Hepatocyte (in vitro differentiated cells): ENCODE results near the gene KBTBD2. TPM values are rescaled to one million over a fixed set of nuclear protein-coding genes. Genes with fewer than 3 reads are reported as not detected.

Experiments
- DNase-seq: peaks from one replicate; pipeline ENCODE4 v3.0.0-alpha.2; 2016; ENCODE audit warnings: low spot score
- H2AFZ ChIP-seq: fragments of 200-600 bp; sonication (generic); 2 replicates; pipeline ENCODE4 v1.6.0; 2016; ENCODE audit warnings: antibody characterized with exemption, mild to moderate bottlenecking
- H3K27ac ChIP-seq: fragments of 200-600 bp; sonication (generic); 2 replicates; pipeline ENCODE4 v1.5.1; 2016; ENCODE audit warnings: mild to moderate bottlenecking
- H3K27me3 ChIP-seq: fragments of 200-600 bp; sonication (generic); 2 replicates; pipeline ENCODE4 v1.6.1; 2016
- H3K36me3 ChIP-seq: fragments of 200-600 bp; sonication (generic); replicated peaks from 2 replicates; pipeline ENCODE4 v1.5.1; 2016; ENCODE audit warnings: low read depth; ENCODE audit not compliant: insufficient read depth
- H3K4me1 ChIP-seq: fragments of 200-600 bp; sonication (generic); 2 replicates; pipeline ENCODE4 v1.5.1; 2016; ENCODE audit warnings: mild to moderate bottlenecking, moderate library complexity; ENCODE audit not compliant: insufficient read depth
- H3K4me2 ChIP-seq: fragments of 200-600 bp; sonication (generic); 2 replicates; pipeline ENCODE4 v1.6.0; 2016
- H3K4me3 ChIP-seq: fragments of 200-600 bp; sonication (generic); 2 replicates; pipeline ENCODE4 v1.5.1; 2016; ENCODE audit warnings: mild to moderate bottlenecking
- H3K79me2 ChIP-seq: fragments of 200-600 bp; sonication (generic); 2 replicates; pipeline ENCODE4 v1.6.0; 2017; ENCODE audit warnings: mild to moderate bottlenecking
- H3K9me2 ChIP-seq: fragments of 200-600 bp; sonication (generic); replicated peaks from 2 replicates; pipeline ENCODE4 v1.6.0; 2017; ENCODE audit warnings: mild to moderate bottlenecking; ENCODE audit not compliant: insufficient read depth
- H3K9me3 ChIP-seq: fragments of 200-600 bp; sonication (generic); 2 replicates; pipeline ENCODE4 v1.5.1; 2016; ENCODE audit warnings: low read depth, mild to moderate bottlenecking
- H4K20me1 ChIP-seq: fragments of 200-600 bp; sonication (generic); 2 replicates; pipeline ENCODE4 v1.6.0; 2016; ENCODE audit warnings: mild to moderate bottlenecking; ENCODE audit not compliant: insufficient read depth, poor library complexity, severe bottlenecking
- EZH2 ChIP-seq: fragments of 200-600 bp; sonication (generic); IDR thresholded peaks from 2 replicates; pipeline ENCODE4 v1.6.1; 2016; ENCODE audit warnings: antibody characterized with exemption, mild to moderate bottlenecking, borderline replicate concordance
- EZH2phosphoT487 ChIP-seq: fragments of 200-600 bp; sonication (generic); IDR thresholded peaks from one replicate; pipeline ENCODE4 v1.6.1; 2018; ENCODE audit warnings: antibody characterized with exemption, mild to moderate bottlenecking, low read depth, moderate library complexity; ENCODE audit not compliant: unreplicated experiment, severe bottlenecking
- WGBS: methylation state at CpG from one replicate; pipeline ENCODE4 v1.1.6; 2016; ENCODE audit warnings: low lambda C conversion rate; ENCODE audit errors: missing lambda C conversion rate; 5-methylcytosine and 5-hydroxymethylcytosine counted together
- polyA plus RNA-seq: library from polyadenylated mRNA; unstranded; fragments of >200 nt; fragmentation: Nextera tagmentation; extraction: Ambion mirVana; gene quantifications from 2 replicates; pipeline ENCODE4 v1.2.1, GENCODE V29; 2016
- total RNA-seq: library from RNA; depleted of rRNA; stranded (reverse); fragments of >200 nt; gene quantifications from 2 replicates; pipeline ENCODE4 v1.2.3, GENCODE V29; 2014
- TF ChIP-seq, protein P1 (sequence below): fragments of 200-600 bp; sonication (generic); IDR thresholded peaks from 2 replicates; pipeline ENCODE4 v1.5.1; 2016; ENCODE audit warnings: antibody characterized with exemption, mild to moderate bottlenecking; ENCODE audit not compliant: poor library complexity

Gene KBTBD2
- total and polyA plus RNA-seq, 2 experiments from 2014 or later: 23.7 to 49.7 TPM

DNA sequence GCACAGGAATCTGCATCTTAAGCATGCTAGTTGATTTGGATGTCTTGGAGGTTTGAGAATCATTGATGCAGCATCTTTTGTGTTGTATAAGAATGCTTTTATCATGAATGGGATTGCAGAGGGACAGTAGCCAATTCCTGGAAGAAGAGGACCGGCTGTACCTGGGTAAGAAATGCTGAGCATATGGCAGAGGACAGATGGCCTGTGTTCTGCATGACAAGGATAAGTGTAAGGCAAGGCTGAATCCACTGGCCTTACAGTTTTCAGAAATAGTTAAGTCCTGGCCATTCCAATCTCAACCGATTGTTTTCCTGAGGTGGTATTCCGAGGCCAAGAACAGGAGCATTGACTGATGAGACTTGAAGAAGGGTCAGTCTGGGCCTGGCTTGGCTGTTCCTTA is 24.4 kb upstream of the KBTBD2 start:
- H3K79me2 ChIP-seq: no peaks in the 10 kb centered on the region
- H3K4me1 ChIP-seq: no peaks in the 10 kb centered on the region
- H2AFZ ChIP-seq: no peak overlapping the region
- no peak overlapping the region for H3K4me2 ChIP-seq
- DNase-seq: no peak
- no peak overlapping the region for H3K4me3 ChIP-seq
- H3K9me3 ChIP-seq: no peaks in the 10 kb centered on the region
- TF ChIP-seq EZH2: no peak
- TF ChIP-seq, protein P1, sequence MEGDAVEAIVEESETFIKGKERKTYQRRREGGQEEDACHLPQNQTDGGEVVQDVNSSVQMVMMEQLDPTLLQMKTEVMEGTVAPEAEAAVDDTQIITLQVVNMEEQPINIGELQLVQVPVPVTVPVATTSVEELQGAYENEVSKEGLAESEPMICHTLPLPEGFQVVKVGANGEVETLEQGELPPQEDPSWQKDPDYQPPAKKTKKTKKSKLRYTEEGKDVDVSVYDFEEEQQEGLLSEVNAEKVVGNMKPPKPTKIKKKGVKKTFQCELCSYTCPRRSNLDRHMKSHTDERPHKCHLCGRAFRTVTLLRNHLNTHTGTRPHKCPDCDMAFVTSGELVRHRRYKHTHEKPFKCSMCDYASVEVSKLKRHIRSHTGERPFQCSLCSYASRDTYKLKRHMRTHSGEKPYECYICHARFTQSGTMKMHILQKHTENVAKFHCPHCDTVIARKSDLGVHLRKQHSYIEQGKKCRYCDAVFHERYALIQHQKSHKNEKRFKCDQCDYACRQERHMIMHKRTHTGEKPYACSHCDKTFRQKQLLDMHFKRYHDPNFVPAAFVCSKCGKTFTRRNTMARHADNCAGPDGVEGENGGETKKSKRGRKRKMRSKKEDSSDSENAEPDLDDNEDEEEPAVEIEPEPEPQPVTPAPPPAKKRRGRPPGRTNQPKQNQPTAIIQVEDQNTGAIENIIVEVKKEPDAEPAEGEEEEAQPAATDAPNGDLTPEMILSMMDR: no peak
- no peak for TF ChIP-seq EZH2phosphoT487
- H4K20me1 ChIP-seq: no peaks in the 10 kb centered on the region
- H3K36me3 ChIP-seq: no peaks in the 10 kb centered on the region
- H3K27me3 ChIP-seq: no peaks in the 10 kb centered on the region
- WGBS: 97% methylated on average over 3 of the region's 3 CpGs
- H3K27ac ChIP-seq: no peak overlapping the region
- H3K9me2 ChIP-seq: no peaks in the 10 kb centered on the region

DNA sequence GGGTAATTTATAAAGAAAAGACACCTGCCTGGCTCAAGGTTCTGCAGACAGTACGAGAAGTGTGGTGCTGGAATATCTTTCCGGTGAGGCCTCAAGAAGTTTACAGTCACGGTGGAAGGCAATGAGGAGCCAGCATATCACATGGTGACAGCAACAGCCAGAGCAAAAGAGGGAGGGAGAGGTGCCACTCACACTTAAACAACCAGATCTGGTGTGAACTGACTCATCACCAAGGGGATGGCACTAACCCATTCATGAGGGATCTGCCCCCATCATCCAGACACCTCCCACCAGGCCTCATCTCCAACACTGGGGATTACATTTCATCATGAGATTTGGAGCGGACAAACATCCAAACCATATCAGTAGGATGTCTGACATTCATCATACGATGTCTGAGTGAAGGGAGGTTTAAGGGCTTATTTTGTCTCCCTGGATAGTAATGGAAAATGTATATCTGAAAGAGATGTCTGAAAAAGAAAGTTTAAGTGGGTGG is 23.5 kb upstream of the KBTBD2 start:
- Histone ChIP-seq H3K4me2 (no peak overlapping the region), H3K27ac (no peak overlapping the region), H3K79me2 (no peaks in the 10 kb centered on the region), H3K27me3 (no peaks in the 10 kb centered on the region), H3K4me1 (no peaks in the 10 kb centered on the region), H2AFZ (no peak overlapping the region), H3K9me2 (no peaks in the 10 kb centered on the region), H3K9me3 (no peaks in the 10 kb centered on the region), H4K20me1 (no peaks in the 10 kb centered on the region), H3K4me3 (no peak overlapping the region), H3K36me3 (no peaks in the 10 kb centered on the region)
- WGBS: 96% methylated on average over 5 of the region's 5 CpGs
- TF ChIP-seq, protein P1: no peak
- no peak for TF ChIP-seq EZH2phosphoT487
- TF ChIP-seq EZH2: no peak
- no peak for DNase-seq

DNA sequence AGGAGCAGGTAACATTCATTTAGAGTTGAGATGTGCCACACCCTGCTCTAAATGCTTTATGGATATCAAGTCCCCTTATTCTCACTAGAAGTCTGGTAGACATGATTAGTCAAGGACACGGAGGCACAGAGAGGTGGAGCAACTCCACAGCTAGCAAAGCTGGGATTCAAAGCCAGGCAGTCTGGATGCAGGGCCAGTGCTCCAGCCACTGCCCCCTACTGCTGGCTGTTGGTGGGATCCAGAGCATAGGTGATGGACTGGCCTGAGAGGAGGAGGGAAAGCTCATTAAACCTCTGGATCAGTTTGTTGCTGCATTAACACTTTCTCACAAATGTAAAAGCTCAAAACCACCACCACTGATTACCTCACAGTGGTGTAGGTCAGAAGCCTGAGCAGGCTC is 22.6 kb upstream of the KBTBD2 start:
- H3K4me2 ChIP-seq: no peak overlapping the region
- 75% methylated on average over 1 of the region's 1 CpG for WGBS
- no peak for TF ChIP-seq EZH2phosphoT487
- TF ChIP-seq EZH2: no peak
- TF ChIP-seq, protein P1: no peak
- no peaks in the 10 kb centered on the region for H3K36me3 ChIP-seq
- no peaks in the 10 kb centered on the region for H3K27me3 ChIP-seq
- no peaks in the 10 kb centered on the region for H3K4me1 ChIP-seq
- no peak overlapping the region for H3K4me3 ChIP-seq
- no peaks in the 10 kb centered on the region for H4K20me1 ChIP-seq
- no peaks in the 10 kb centered on the region for H3K9me3 ChIP-seq
- no peak overlapping the region for H2AFZ ChIP-seq
- H3K9me2 ChIP-seq: no peaks in the 10 kb centered on the region
- H3K79me2 ChIP-seq: no peaks in the 10 kb centered on the region
- no peak for DNase-seq
- no peak overlapping the region for H3K27ac ChIP-seq

DNA sequence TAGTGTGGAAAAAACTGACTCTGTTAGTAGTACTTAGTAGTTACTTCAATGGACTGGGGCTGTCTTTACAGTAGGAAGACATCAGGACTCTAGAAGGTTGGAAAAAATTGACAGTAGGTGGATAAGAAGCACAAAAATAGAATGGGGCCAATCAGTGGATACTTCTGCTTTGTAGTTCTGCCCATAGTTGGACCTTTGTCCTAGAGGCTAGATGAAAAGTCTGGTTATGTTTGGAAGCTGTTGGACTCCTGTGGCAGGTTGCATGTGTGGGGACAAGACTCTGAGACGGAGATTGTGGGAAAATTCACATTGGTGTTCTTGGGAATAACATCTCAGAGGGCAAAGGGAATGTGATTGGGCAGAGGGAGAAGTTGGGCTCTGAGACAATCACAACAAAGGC is 18.6 kb upstream of the KBTBD2 start:
- H3K4me1 ChIP-seq: no peaks in the 10 kb centered on the region
- no peak overlapping the region for H3K27ac ChIP-seq
- DNase-seq: no peak
- no peaks in the 10 kb centered on the region for H3K27me3 ChIP-seq
- TF ChIP-seq, protein P1: no peak
- no peak for TF ChIP-seq EZH2phosphoT487
- TF ChIP-seq EZH2: no peak
- 82% methylated on average over 1 of the region's 1 CpG for WGBS
- H3K4me2 ChIP-seq: no peak overlapping the region
- no peak overlapping the region for H3K4me3 ChIP-seq
- H3K36me3 ChIP-seq: no peaks in the 10 kb centered on the region
- no peak overlapping the region for H2AFZ ChIP-seq
- no peaks in the 10 kb centered on the region for H4K20me1 ChIP-seq
- H3K79me2 ChIP-seq: no peaks in the 10 kb centered on the region
- no peaks in the 10 kb centered on the region for H3K9me3 ChIP-seq
- no peaks in the 10 kb centered on the region for H3K9me2 ChIP-seq
